ENCODE measurements around the gene ME3. TPM values are rescaled to one million over a fixed set of nuclear protein-coding genes. Genes with fewer than 3 reads are reported as not detected.
A peak's percentile ranks its signal among the peaks of the same experiment; 100 is the strongest.
"Not testable (repeated sequence)": the region's sequence is repeated elsewhere in the genome, so short reads cannot be mapped to it uniquely, and the experiment has no call there.

The ME3 gene
- total RNA-seq, 1 donor from 2014 or later, result 10.8 TPM

DNA sequence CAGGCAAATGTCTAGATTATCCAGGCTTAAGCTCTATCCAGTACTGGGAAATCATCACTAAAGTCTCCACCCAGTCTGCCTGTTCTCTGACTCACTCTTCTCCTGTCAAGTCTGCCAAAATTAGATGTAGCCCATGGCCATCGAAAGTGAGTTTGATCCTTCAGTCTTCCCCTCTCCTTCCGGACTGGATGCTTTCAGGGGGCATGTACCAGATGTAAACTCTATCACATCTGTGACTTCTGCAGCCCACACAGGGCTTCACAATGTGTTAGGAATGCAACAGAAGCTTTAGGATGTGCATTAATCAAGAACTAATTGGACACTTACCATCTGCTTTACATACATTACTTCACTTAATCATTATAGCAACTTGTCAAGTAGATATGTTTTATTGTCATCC is 12.3 kb downstream of the ME3 start:
- no peaks in the 10 kb centered on the region for H3K27me3 Mint-ChIP-seq (ENCODE audit: low read depth)
- TF ChIP-seq CTCF (IDR thresholded peaks at IDR 0.05), result no peak

DNA sequence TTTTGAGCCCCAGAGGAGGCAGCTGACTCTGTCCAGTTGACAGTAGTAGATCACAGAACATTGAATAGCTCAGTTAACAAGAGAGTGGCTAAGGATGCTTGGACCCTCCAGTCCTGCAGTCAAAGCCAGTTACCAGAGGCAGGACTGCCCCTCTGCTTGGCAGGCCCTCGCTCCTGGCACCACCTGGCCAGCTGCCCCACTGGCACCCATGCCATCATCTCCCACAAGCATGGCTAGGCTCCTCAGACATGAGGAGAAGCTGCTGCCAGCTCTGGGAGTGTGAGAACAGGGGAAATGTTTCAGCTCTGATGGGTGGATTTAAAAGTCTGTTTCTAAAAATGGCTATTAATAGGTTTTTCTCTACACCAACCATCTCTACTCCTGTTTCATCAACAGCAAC is 13.9 kb downstream of the ME3 start:
- peaks cover 3% of the 10 kb centered on the region for H3K36me3 Mint-ChIP-seq (ENCODE audit: low read depth)
- no peaks in the 10 kb centered on the region for H3K9me3 Mint-ChIP-seq (ENCODE audit: low read depth)
- peak overlapping the region; percentile 82 for H3K27ac Mint-ChIP-seq (ENCODE audit: unreplicated experiment)
- peaks cover 43% of the 10 kb centered on the region for H3K4me1 Mint-ChIP-seq (ENCODE audit: low read depth)
- no peak for DNase-seq (ENCODE audit: low spot score)
- H3K4me3 Mint-ChIP-seq (ENCODE audit: unreplicated experiment), result no peak overlapping the region
- no peaks in the 10 kb centered on the region for H3K27me3 Mint-ChIP-seq (ENCODE audit: low read depth)
- no peak for TF ChIP-seq CTCF (IDR thresholded peaks at IDR 0.05)

More for the DNA sequence above, 12.3 kb downstream of the ME3 start:
- Mint-ChIP-seq H3K9me3 (ENCODE audit: low read depth) (no peaks in the 10 kb centered on the region), H3K4me1 (ENCODE audit: low read depth) (peaks cover 44% of the 10 kb centered on the region), H3K27ac (ENCODE audit: unreplicated experiment) (peak overlapping the region; percentile 23), H3K4me3 (ENCODE audit: unreplicated experiment) (no peak overlapping the region), H3K36me3 (ENCODE audit: low read depth) (peaks cover 7% of the 10 kb centered on the region)
- DNase-seq (ENCODE audit: low spot score), result no peak

GRCh38 chr11:86645212-86645611 is 27.2 kb downstream of the ME3 start:
- H3K4me3 Mint-ChIP-seq (ENCODE audit: unreplicated experiment), result not testable (repeated sequence)
- peaks cover 44% of the 10 kb centered on the region for H3K4me1 Mint-ChIP-seq (ENCODE audit: low read depth)

GRCh38 chr11:86644291-86644690 is 28.1 kb downstream of the ME3 start:
- no peak for DNase-seq (ENCODE audit: low spot score)
- H3K4me1 Mint-ChIP-seq (ENCODE audit: low read depth), result peaks cover 44% of the 10 kb centered on the region
- H3K9me3 Mint-ChIP-seq (ENCODE audit: low read depth), result peaks cover 12% of the 10 kb centered on the region
- no peaks in the 10 kb centered on the region for H3K27me3 Mint-ChIP-seq (ENCODE audit: low read depth)
- peak overlapping the region; percentile 42 for H3K27ac Mint-ChIP-seq (ENCODE audit: unreplicated experiment)
- TF ChIP-seq CTCF (IDR thresholded peaks at IDR 0.05), result no peak
- peaks cover 6% of the 10 kb centered on the region for H3K36me3 Mint-ChIP-seq (ENCODE audit: low read depth)
- H3K4me3 Mint-ChIP-seq (ENCODE audit: unreplicated experiment), result no peak overlapping the region

More at GRCh38 chr11:86645212-86645611, 27.2 kb downstream of the ME3 start:
- H3K9me3 Mint-ChIP-seq (ENCODE audit: low read depth), result peaks cover 19% of the 10 kb centered on the region
- H3K27me3 Mint-ChIP-seq (ENCODE audit: low read depth); H3K36me3 Mint-ChIP-seq (ENCODE audit: low read depth); DNase-seq (ENCODE audit: low spot score); H3K27ac Mint-ChIP-seq (ENCODE audit: unreplicated experiment): not testable (repeated sequence)

DNA sequence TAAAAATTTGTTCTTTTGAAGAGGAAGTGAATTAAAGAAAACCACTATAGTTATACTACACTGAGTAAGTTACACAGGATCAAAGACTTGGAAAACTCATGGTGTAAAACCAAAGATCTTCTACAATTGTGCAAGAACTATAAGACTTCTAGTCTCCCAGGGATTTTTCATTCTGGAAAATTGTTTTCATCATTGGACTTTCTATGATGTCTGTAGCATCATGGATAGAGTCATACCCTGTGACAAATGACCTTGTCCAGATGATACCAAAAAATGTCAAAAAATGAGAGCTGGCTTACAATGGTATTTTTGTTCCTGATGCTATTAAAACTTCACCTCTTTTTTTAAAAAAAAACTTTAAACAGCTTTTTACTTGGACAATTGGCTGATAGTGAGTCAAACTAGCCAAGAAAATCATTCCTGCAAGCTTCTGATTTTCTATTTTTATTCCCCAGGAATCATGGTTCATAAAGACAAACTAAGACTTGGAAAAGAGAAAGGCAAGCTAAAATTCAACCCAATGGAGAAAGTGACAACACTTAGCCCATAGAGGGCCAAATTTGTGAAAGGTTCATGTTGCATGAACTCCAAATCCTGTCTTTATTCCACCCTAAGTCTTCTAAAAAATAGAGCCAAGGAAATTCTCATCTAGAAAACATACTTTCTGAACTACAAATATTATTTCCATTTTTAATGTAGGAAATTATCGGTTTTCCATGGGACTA is 30.7 kb downstream of the ME3 start:
- Mint-ChIP-seq H3K27ac (ENCODE audit: unreplicated experiment) (peak overlapping the region; percentile 67), H3K4me1 (ENCODE audit: low read depth) (peaks cover 53% of the 10 kb centered on the region), H3K36me3 (ENCODE audit: low read depth) (no peaks in the 10 kb centered on the region), H3K27me3 (ENCODE audit: low read depth) (no peaks in the 10 kb centered on the region), H3K4me3 (ENCODE audit: unreplicated experiment) (no peak overlapping the region), H3K9me3 (ENCODE audit: low read depth) (no peaks in the 10 kb centered on the region)
- no peak for DNase-seq (ENCODE audit: low spot score)
- peak; percentile 41 for TF ChIP-seq CTCF (IDR thresholded peaks at IDR 0.05)

- Mint-ChIP-seq H3K4me1 (ENCODE audit: low read depth) (peaks cover 55% of the 10 kb centered on the region), H3K9me3 (ENCODE audit: low read depth) (no peaks in the 10 kb centered on the region), H3K4me3 (ENCODE audit: unreplicated experiment) (no peak overlapping the region), H3K27ac (ENCODE audit: unreplicated experiment) (no peak overlapping the region), H3K36me3 (ENCODE audit: low read depth) (no peaks in the 10 kb centered on the region), H3K27me3 (ENCODE audit: low read depth) (no peaks in the 10 kb centered on the region)
- TF ChIP-seq CTCF (IDR thresholded peaks at IDR 0.05), result no peak
- DNase-seq (ENCODE audit: low spot score), result no peak
Observed at GRCh38 chr11:86639137-86639536, 33.3 kb downstream of the ME3 start.

Measured in chondrocyte (in vitro differentiated cells).